Activated CD8-positive, alpha-beta memory T cell treated with anti-CD3 and anti-CD28 coated beads, Interleukin-2, amount 50 U/mL, for 24 hours (primary cell): ENCODE measurements around the gene ZBTB34.

Source experiments
- DNase-seq: peaks from one replicate; pipeline ENCODE4 v3.0.0-alpha.2; 2020; ENCODE audit errors: extremely low read depth

ZBTB34 gene

GRCh38 chr9:126919193-126919592, 58.8 kb downstream of the ZBTB34 start:
- DNase-seq, result no peak

- DNase-seq, result no peak
Observed at GRCh38 chr9:126925876-126926275, 65.4 kb downstream of the ZBTB34 start.

- DNase-seq, result no peak
Observed at GRCh38 chr9:126926364-126926763, 65.9 kb downstream of the ZBTB34 start.

- DNase-seq, result no peak
Observed at GRCh38 chr9:126927419-126927818, 67.0 kb downstream of the ZBTB34 start.

GRCh38 chr9:126932871-126933321, 72.5 kb downstream of the ZBTB34 start:
- DNase-seq, result no peak

- DNase-seq, result no peak
Observed at GRCh38 chr9:126933334-126933980, 73.0 kb downstream of the ZBTB34 start.

- no peak for DNase-seq
Observed at GRCh38 chr9:126934441-126934840, 74.0 kb downstream of the ZBTB34 start.
